Right ventricle myocardium inferior (tissue), 1 donor: ENCODE measurements around the gene GLTP. TPM values are rescaled to one million over a fixed set of nuclear protein-coding genes. Genes with fewer than 3 reads are reported as not detected.

Experiments used
- ATAC-seq: fragments of 200-7000 bp; cut with Tn5 transposase; one replicate; pipeline ENCODE4 v1.9.1; 2020; ENCODE audit warnings: mild to moderate bottlenecking, moderate library complexity
- DNase-seq: peaks from one replicate; pipeline ENCODE4 v3.0.0; 2021; ENCODE audit errors: missing footprints
- intact Hi-C: fragments of 100-400 bp; cut with DNase I; formaldehyde crosslinking; loops from one replicate; pipeline ENCODE4 v1.11.0; 2022
- microRNA-seq: library from miRNA; unstranded; fragments of <30 nt; microRNA quantifications from one replicate; pipeline ENCODE4 v1.2.0, GENCODE V29; 2020
- total RNA-seq: library from RNA; stranded (reverse); fragmentation: NEBNext Ultra II Directional; extraction: Animal tissue kit (Norgen Biotek cat#: 25700); gene quantifications from one replicate; pipeline ENCODE4 v1.2.1, GENCODE V29; 2021
- donor health status: DM: no; HTN: yes; CAD: no; lungs with severe emphysema.

Gene GLTP
- total RNA-seq, 1 donor from 2014 or later, result 23.3 TPM

GRCh38 chr12:109814600-109815150 is 65.7 kb downstream of the GLTP start:
- ATAC-seq, result no peak
- DNase-seq, result no peak
- intact Hi-C loops, result no loop called here

DNA sequence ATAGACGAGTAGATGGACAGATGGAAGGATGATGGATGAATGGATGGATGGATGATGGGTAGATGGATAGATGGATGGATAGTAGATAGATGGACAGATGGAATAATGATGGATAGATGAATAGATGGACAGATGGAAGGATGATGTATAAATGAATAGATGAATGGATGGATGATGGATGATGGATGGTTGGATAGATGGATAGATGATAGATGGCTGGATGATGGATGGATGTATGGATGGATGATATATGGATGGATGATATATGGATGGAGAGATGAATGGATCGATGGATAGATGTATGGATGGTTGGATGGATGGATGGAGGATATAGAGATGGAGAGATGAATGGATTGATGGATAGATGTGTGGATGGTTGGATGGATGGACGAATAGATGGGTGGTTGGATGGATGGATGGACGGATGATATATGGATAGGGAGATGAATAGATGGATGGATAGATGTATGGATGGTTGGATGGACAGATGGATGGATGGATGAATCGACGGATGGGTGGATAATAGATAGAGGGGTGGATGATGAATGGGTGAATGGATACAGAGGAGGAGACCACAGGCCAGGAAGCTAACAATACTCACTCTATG is 66.4 kb downstream of the GLTP start:
- no peak for ATAC-seq
- DNase-seq, result no peak
- intact Hi-C loops, result no loop called here

- ATAC-seq (no peak), DNase-seq (no peak)
- intact Hi-C loops, result no loop called here
Measured at GRCh38 chr12:109811624-109811995, 68.7 kb downstream of the GLTP start.

DNA sequence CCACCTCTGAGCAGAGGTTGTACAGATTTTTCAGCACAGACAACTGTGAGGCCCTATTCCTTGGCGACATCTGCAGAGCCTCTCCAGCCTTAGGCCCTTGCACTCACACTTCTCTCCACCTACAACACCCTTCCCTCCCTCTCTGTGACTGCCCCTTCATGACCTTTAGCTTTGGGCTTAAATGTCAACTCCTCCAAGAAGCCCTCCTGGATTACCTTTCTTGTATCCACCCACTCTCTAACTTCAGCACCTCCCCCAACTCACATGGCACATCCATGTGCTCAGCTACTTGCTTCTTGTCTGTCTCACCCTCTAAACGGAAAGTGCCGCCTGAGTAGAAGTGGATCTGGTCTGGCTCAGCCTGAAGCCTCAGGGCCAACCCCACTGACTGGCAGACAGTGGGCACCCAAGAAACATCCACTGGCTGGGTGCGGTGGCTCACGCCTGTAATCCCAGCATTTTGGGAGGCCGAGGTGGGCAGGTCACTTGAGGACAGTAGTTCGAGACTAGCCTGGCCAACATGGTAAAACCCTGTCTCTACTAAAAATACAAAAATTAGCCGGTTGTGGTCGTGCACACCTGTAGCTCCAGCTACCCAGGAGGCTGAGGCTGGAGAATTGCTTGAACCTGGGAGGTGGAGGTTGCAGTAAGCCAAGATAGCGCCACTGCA is 69.3 kb downstream of the GLTP start:
- ATAC-seq, result no peak
- DNase-seq, result no peak
- intact Hi-C loops, result no loop called here

GRCh38 chr12:109808876-109809646 is 71.3 kb downstream of the GLTP start:
- intact Hi-C loops, result no loop called here
- DNase-seq (no peak), ATAC-seq (no peak)

DNA sequence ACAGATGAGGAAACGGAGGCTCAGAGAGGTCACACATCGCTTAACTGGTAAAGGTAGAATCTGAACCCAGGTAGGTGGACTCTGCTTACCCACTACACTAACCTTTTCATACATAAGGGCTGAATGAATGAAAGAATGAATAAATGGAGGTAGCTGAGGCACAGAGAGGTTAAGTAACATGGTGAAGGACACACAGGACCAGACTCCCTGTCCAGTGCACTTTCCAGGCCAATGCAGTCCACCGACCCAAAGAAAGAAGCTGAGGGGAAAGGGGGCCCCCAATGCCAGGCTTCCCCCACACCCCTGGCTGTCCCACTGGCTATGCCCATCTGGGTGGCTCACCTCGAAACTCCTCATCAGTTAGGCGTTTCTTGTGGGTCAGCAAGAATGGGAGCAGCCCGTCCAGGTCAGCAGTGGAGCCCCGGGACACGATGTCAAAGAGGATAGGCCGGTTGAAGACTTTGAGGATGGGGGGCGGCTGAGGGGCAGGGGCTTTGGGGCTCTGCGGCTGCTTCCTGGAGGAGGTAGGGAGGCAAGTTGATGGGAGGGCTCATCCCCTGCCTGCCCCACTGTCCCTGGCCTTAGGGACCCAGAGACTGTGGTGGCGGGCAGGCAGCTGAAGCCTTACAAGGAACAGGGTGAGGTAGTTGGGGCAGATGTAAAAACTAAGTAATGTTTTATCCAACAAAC is 72.2 kb downstream of the GLTP start:
- intact Hi-C loops, result no loop called here
- DNase-seq (no peak), ATAC-seq (no peak)

- DNase-seq, result peak; percentile 85
- peak; percentile 77 for ATAC-seq
- intact Hi-C loops, result loop anchor here (1.0 kb wide), 2 partner anchors 40 to 75 kb away; partner anchors contain the start of gene GLTP
Measured at GRCh38 chr12:109804820-109805761, 75.2 kb downstream of the GLTP start.

GRCh38 chr12:109803678-109804077 is 76.7 kb downstream of the GLTP start:
- ATAC-seq, result no peak
- intact Hi-C loops, result no loop called here

GRCh38 chr12:109802828-109803227 is 77.5 kb downstream of the GLTP start:
- no peak for ATAC-seq
- intact Hi-C loops, result no loop called here
- no peak for DNase-seq

More at GRCh38 chr12:109803678-109804077, 76.7 kb downstream of the GLTP start:
- DNase-seq, result no peak

Small RNA genes lying within 50 kb of the gene (microRNA-seq; reads per million reads assigned to microRNA genes)
- gene MIR4497, result not detected

Other genes with a start within 250 kb of the GLTP start
- 27.4 TPM for gene FAM222A, start 166.7 kb downstream of the GLTP start, total RNA-seq
- gene TRPV4, start 47.1 kb downstream of the GLTP start, total RNA-seq, result 0.32 TPM
- gene TCHP, start 19.7 kb upstream of the GLTP start, total RNA-seq, result 8.4 TPM
- 47.1 TPM for gene GIT2, start 115.8 kb upstream of the GLTP start, total RNA-seq
- 22.9 TPM for gene ANKRD13A, start 118.9 kb upstream of the GLTP start, total RNA-seq
- gene C12orf76, start 168.0 kb upstream of the GLTP start, total RNA-seq, result 5.3 TPM
- 8.1 TPM for gene IFT81, start 243.8 kb upstream of the GLTP start, total RNA-seq